HFF-Myc (cell line): ENCODE measurements around the gene GPS2.

Experiments
- DNase-seq: peaks from one replicate; pipeline ENCODE4 v3.0.0-alpha.2; 2011; ENCODE audit warnings: low read depth; ENCODE audit errors: extremely low read depth
- H3K4me3 ChIP-seq: replicated peaks from 2 replicates; pipeline ENCODE4 v1.5.1; 2011; ENCODE audit warnings: low read depth, mild to moderate bottlenecking, control low read depth, low read length
- TF ChIP-seq, protein P1 (sequence below): IDR thresholded peaks from 2 replicates; pipeline ENCODE4 v1.5.1; 2012; ENCODE audit warnings: mild to moderate bottlenecking, low read depth, low read length, control low read depth; ENCODE audit errors: missing control alignments

The GPS2 gene

DNA sequence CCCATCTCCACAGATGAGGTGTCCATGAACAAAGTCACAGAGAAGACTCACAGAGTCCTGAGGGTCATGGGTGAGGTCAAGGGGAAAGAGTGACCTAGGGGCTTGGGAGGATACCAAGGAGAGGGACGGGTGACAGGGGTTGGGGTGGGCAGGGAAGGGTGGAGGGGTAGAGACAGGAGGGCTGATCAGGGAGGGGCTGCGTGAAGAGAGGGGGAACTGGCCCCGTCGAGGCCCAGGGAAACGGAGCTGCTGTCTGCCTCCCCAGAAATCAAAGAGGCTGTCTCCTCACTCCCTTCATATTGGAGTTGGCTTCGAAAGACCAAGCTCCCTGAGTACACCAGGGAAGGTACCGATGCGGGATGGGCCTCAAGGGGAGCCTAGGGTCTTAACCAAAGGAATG is 40.4 kb upstream of the GPS2 start:
- no peak overlapping the region for H3K4me3 ChIP-seq
- TF ChIP-seq, protein P1, sequence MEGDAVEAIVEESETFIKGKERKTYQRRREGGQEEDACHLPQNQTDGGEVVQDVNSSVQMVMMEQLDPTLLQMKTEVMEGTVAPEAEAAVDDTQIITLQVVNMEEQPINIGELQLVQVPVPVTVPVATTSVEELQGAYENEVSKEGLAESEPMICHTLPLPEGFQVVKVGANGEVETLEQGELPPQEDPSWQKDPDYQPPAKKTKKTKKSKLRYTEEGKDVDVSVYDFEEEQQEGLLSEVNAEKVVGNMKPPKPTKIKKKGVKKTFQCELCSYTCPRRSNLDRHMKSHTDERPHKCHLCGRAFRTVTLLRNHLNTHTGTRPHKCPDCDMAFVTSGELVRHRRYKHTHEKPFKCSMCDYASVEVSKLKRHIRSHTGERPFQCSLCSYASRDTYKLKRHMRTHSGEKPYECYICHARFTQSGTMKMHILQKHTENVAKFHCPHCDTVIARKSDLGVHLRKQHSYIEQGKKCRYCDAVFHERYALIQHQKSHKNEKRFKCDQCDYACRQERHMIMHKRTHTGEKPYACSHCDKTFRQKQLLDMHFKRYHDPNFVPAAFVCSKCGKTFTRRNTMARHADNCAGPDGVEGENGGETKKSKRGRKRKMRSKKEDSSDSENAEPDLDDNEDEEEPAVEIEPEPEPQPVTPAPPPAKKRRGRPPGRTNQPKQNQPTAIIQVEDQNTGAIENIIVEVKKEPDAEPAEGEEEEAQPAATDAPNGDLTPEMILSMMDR: no peak
- no peak for DNase-seq

DNA sequence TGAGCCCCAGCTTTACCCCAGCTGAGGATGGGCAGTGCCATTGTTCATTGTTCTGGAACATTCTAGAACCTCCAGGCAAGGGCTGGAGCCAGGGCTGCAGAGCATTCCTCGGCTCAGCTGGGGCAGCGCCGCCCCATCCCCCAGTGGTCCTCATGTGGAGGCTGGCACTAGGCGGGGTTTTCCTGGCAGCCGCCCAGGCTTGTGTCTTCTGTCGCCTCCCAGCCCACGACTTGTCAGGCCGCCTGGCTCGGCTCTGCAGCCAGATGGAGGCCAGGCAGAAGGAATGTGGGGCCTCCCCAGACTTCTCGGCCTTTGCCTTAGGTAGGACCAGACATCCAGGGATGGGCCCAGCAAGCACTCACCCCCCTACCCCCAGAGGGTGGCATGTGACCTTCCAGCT is 39.9 kb upstream of the GPS2 start, which contains the start of gene TMEM95:
Gene TMEM95, plus strand, starts transcription at position 104 of the 400 bp plus-strand sequence. Its CDS starts 49 bp downstream, at position 153.
- DNase-seq: no peak
- TF ChIP-seq, protein P1: no peak
- H3K4me3 ChIP-seq: no peak within 1 kb of the TSS

DNA sequence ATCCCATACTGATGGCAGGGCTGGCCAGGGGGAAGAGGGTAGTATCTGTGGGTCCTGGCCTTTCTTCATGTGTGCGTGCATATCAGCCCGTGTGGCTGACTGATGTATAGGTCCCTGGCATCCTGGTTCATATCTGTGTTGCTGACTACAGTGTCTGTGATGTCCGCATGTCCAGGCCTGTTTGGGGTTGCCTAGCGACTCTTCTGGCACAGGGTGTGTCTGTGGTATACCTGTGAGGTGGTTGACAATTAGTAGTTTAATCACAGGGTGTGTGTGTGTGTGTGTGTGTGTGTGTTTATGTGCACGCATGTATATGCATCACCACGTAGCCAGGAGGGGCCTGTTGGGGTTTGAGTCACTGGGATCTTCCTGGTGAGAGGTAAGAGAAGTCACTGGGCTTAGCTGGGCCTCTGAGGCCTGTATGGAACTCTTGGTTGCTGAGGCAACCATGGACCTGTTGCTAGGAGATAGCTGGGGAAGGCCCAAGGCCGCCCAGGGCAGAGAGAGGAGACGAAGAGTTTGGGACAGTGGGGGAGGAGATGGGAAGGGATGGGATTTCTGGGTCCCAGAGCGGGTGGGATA is 39.2 kb upstream of the GPS2 start:
- DNase-seq: no peak
- no peak overlapping the region for H3K4me3 ChIP-seq
- TF ChIP-seq, protein P1: no peak

DNA sequence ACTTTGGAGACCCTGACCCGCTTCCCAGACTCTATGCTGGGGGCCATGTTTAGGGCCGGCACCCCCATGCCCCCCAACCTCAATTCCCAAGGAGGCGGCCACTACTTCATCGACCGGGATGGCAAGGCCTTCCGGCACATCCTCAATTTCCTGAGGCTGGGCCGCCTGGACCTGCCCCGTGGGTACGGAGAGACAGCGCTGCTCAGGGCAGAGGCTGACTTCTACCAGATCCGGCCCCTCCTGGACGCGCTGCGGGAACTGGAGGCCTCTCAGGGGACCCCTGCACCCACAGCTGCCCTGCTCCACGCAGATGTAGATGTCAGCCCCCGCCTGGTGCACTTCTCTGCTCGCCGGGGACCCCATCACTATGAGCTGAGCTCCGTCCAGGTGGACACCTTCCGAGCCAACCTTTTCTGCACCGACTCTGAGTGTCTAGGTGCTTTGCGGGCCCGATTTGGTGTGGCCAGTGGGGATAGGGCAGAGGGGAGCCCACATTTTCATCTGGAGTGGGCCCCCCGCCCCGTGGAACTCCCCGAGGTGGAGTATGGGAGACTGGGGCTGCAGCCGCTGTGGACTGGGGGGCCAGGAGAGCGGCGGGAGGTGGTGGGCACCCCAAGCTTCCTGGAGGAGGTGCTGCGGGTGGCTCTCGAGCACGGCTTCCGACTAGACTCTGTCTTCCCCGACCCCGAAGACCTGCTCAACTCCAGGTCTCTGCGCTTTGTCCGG is 37.9 kb upstream of the GPS2 start:
- no peak for DNase-seq
- H3K4me3 ChIP-seq: peak overlapping the region; percentile 66
- TF ChIP-seq, protein P1: no peak

DNA sequence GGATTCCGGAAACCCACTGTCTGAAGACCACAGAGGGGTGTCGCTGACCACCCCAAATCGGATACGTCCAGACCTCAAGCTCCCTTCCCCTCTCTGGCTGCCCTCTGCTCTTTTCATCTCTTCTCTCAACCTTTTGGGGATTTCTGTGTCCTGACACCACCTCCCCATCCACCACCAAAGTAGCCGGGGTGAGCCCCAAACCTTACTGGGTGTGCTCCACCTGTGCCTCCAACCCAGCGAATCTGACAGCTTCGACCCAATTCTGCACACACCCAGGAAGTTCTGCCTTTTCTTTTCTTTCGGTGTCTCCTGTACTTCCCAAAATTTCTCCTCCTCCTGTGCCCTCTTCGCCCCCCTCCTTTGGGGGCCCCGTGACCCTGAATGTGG is 37.3 kb upstream of the GPS2 start:
- DNase-seq: no peak
- TF ChIP-seq, protein P1: no peak
- H3K4me3 ChIP-seq: peak overlapping the region; percentile 66

DNA sequence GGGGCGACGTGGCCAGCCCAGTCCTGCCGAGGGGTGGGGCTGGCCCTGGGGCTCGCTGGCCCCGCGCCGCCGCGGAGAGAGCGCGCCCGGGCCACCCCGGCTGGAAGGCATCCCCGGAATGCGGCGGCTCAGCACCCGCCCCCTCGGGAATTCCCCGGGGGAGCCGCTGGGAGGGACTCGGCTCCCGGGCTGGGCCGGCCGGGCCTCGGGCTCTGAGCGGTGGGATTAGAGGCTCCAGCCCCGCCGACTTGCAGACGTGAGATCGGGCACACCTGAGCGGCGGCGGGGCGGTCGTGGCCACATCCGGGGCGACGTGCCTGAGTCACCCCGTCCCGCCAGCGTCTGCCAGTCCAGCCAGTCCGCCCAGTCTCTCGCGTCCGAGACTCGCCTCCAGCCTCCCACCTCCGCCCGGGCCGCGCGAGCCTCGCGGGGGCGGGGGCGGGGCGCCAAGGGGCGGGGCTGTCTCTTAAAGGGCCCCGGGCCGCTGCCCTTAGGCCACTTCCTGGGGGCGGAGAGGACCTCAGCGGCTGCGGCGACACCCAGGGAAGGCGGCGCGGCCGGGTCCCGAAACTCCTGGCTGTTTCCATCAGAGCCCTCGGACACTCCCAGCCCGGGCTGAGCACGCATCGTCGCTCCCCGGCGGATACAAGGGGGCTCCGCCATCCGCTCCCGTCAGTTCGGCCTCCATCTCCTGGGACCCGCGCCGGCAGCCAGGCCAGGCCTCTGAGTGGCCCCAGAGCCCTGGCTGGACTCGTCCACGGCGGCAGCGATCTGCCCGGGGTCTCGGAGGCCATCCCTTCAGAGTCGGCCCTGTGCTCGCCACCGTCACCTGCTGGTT is 36.7 kb upstream of the GPS2 start, which contains the start of gene KCTD11:
Gene KCTD11, plus strand, starts transcription at position 498 of the 838 bp plus-strand sequence.
- peak within 1 kb of the TSS; percentile 66 for H3K4me3 ChIP-seq
- DNase-seq: no peak
- TF ChIP-seq, protein P1: peak; percentile 41
